ENCODE results near the gene PSORS1C2.

Gene PSORS1C2

DNA sequence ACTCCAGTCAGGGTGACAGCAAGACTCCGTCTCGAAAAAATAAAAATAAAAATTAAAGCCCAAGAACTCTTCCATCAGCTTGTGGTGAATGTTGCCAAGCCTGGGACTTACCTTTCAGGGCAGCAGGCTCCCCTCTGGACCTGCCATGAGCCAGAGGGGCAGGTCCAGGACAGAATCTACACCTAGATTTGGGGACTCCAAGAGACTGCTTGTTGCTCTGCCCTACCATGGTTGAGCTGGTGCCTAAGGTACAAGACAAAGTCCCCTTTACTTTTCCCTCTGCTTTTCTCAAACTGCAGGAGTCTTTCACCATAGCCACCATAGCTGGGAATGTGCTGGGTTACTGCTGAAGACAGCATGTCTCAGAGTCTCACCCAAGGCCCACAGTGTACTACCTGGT, 35.7 kb downstream of the PSORS1C2 start:
- TF ChIP-seq ZNF274 (IDR thresholded peaks at IDR 0.05; ENCODE audit: low read depth, low read length), result no peak
- no peak overlapping the region for H3K4me3 ChIP-seq (ENCODE audit: low read length)

DNA sequence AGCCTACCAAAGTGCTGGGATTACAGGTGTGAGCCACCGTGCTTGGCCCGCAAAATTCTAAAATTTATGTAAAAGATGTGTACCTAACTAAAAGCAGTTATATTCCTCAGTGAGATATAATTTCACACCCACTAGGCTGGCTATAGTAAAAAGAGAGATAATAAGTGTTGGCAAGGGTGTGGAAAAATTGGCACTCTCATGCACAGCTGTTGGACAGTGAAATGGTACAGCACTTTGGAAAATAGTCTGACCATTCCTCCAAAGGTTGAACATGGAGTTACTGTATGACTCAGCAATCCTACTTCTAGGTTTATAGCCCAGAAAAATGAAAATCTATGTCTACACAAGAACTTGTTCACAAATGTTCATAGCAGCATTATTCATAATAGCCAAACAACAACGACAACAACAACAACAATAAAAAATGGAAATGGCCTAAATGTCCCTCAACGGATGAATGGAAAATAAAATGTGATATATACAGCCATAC, 40.4 kb downstream of the PSORS1C2 start:
- no peak for TF ChIP-seq ZNF274 (IDR thresholded peaks at IDR 0.05; ENCODE audit: low read depth, low read length)
- no peak overlapping the region for H3K4me3 ChIP-seq (ENCODE audit: low read length)

DNA sequence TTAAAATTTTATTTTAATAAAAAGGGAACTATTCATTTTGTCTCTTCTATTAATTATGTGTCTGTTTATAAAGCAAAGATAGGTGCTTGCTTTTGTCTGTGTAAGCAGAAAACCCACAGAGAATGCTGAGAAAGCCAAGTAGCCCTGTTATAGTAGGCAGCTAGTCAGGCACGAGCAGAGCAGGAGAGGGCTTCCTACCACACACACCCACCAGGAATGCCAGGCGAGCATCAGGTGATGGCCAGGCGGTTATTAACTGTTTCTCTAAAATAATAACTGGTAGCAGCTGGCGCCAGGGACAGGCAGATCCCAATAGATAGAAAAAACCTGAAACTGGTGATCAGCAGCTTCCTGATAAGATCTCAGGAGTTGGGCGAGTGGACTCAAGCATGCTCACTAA, 42.2 kb downstream of the PSORS1C2 start:
- no peak for TF ChIP-seq ZNF274 (IDR thresholded peaks at IDR 0.05; ENCODE audit: low read depth, low read length)
- H3K4me3 ChIP-seq (ENCODE audit: low read length), result no peak overlapping the region

DNA sequence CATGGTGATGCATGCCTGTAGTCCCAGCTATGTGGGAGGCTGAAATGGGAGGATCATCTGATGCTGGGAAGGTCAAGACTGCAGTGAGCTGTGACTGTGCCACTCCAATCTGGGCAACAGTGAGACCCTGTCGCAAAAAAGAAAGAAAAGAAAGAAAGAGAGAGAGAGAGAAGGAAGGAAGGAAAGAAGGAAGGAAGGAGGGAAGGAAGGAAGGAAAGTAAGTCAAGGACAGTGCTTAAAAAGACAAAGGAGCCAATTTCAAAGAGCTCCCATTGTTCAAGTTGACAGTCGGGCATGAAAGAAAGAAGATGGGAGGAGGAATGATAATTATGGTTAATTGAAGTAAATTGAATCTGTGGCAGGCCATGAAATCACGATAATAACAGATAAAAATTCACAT, 42.7 kb downstream of the PSORS1C2 start:
- TF ChIP-seq ZNF274 (IDR thresholded peaks at IDR 0.05; ENCODE audit: low read depth, low read length), result no peak
- no peak overlapping the region for H3K4me3 ChIP-seq (ENCODE audit: low read length)

DNA sequence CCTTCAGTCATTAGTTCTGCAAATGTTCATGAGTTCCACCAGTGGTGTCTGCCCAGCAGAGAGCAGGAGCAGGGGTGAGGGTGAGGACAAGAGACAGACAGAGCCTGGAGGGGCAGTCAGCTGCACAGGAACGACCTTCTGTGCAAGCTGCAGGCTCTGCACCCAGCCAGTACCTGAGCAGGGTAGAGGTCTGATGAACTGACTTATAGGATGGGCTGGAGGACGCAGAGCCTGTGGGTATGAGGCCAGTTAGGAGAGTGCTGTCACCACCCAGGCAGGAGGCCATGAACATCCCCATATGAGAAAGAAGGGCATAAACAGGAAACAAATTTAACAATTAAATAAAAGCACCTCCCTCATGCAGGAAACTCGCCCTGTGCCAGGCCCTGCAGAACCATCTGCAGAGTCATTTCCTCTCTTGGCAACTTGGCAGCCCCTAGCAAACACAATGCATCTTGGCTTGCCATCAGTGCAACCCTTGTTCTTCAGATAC, 44.4 kb downstream of the PSORS1C2 start:
- TF ChIP-seq ZNF274 (IDR thresholded peaks at IDR 0.05; ENCODE audit: low read depth, low read length), result no peak
- H3K4me3 ChIP-seq (ENCODE audit: low read length), result no peak overlapping the region

DNA sequence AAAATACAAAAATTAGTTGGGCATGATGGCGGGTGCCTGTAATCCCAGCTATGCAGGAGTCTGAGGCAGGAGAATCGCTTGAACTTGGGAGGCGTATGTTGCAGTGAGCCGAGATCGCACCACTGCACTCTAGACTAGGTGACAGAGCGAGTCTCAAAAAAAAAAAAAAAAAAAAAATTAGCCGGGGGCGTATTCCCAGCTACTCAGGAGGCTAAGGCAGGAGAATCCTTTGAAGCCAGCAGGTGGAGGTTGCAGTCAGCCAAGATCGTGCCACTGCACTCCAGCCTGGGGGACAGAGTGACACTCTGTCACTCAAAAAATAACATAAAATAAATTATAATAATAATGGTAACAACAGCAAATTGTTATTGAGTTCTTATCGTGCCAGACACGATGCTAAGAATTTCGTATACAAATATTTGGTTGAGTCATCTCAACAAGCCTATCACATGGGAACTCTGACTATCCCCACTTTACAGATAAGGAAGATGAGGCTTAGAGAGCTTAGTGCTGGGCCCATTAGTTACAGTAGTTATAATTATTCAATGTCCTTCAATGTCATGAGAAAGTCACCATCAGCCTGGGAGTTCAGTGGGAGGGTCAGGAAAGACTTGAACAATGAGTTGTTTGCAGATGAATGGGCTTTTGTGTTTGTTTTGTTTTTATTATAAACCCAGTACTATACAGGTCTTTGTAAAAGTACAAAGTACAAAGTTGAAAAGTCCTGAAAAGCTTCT, 45.9 kb downstream of the PSORS1C2 start:
- no peak overlapping the region for H3K4me3 ChIP-seq (ENCODE audit: low read length)
- no peak for TF ChIP-seq ZNF274 (IDR thresholded peaks at IDR 0.05; ENCODE audit: low read depth, low read length)

DNA sequence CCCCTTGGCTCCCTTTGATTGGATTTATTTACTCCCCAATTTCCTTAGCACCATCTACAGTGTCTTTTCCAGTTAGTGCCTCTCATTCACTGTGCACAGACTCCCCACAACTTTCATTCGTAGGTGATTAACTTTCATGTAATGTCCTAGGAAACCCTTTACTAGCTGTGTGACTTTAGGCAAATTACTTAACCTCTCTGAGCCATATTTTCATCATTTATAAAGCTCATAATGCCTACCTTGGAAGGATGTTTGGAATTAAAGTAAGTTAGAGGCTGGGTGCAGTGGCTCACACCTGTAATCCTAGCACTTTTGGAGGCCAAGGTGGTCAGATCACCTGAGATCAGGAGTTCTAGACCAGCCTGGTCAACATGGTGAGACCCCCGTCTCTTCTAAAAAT, 46.6 kb downstream of the PSORS1C2 start:
- no peak for TF ChIP-seq ZNF274 (IDR thresholded peaks at IDR 0.05; ENCODE audit: low read depth, low read length)
- H3K4me3 ChIP-seq (ENCODE audit: low read length), result no peak overlapping the region

DNA sequence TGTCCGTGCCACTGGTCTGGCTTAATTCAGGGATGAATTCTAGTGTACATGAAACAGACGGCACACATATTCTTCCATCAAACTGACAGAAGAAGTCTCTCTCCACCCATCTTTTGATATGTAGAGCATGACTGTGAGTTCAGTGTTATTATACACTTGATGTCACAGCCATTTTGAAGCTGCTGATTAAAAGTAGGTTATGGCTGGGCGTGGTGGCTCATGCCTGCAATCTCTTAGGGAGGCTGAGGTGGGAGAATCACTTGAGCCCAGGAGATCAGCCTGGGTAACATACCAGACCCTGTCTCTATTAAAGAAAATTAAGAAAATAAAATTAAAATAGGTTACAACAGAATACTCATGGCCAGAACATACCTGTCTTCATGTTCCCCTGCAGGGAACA, 47.2 kb downstream of the PSORS1C2 start:
- no peak for TF ChIP-seq ZNF274 (IDR thresholded peaks at IDR 0.05; ENCODE audit: low read depth, low read length)
- H3K4me3 ChIP-seq (ENCODE audit: low read length), result no peak overlapping the region

DNA sequence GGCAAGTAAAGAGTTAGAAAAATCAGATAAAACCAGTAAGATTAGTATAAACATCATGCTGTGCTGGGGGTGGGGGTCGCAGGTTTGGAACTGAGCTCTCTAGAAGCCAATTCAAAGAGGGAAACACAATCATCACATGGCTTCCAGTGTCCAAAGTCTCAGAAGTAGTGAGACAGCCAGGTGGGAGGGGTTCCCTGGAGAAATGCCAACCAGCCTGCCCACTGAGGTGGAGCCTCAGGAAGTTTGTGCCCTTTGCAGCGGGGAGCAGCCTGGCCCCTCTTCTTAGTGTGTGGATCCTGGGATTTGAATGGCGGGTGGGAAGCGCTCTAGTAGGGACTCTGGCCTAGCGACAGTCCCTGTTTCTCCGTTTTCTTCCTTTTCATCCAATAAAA, 47.9 kb downstream of the PSORS1C2 start:
- no peak overlapping the region for H3K4me3 ChIP-seq (ENCODE audit: low read length)
- no peak for TF ChIP-seq ZNF274 (IDR thresholded peaks at IDR 0.05; ENCODE audit: low read depth, low read length)

DNA sequence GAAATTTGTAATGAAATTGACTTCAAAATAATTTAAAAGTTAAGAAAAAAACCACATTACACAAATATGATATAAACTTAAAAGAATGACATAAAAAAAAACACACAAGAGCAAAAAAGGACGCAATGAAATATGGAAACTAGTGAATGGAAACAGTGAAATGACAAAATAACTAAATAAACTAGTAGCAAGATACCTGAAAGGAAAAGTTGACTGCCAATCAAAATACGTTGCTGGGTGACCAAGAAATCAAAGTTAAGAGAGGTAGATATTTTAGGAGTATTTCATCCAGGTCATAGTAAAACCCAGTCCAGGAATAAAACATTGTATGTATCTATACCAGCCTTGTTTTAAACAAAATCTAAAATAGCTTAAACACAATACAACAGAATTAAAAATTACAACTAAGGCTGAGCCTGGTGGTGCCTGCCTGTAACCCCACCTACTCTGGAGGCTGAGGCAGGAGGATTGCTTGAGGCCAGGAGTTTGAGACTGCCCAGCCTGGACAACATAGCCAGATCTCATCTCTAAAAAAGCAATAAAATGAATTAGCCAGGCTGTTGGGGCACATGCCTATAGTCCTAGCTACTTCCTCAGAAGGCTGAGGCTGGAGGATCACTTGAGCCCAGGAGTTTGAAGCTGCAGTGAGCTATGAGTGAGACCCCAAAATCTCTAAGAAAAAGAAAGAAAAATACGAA, 48.4 kb downstream of the PSORS1C2 start:
- H3K4me3 ChIP-seq (ENCODE audit: low read length), result no peak overlapping the region
- no peak for TF ChIP-seq ZNF274 (IDR thresholded peaks at IDR 0.05; ENCODE audit: low read depth, low read length)
